Thyroid gland (tissue), 4 donors: ENCODE results near the gene SLCO4A1.

Experiments used
- POLR2A ChIP-seq, 2 donors: fragments of 450-650 bp; IDR thresholded peaks; one replicate each; pipeline ENCODE4 v1.6.1; 2017; ENCODE audit warnings: antibody characterized with exemption in 2 of 2, mild to moderate bottlenecking in 2 of 2, moderate library complexity in 1 of 2
- TF ChIP-seq, protein P1 (sequence below), 6 experiments: fragments of 200-600 bp in 3 of 6; fragments of 450-650 bp in 3 of 6; sonication (generic) in 3 of 6; IDR thresholded peaks; one replicate each; pipeline ENCODE4 v1.5.1; 2016 to 2019; ENCODE audit warnings: antibody characterized with exemption in 6 of 6, mild to moderate bottlenecking in 2 of 6, inconsistent platforms in 1 of 6, moderate library complexity in 1 of 6

DNA sequence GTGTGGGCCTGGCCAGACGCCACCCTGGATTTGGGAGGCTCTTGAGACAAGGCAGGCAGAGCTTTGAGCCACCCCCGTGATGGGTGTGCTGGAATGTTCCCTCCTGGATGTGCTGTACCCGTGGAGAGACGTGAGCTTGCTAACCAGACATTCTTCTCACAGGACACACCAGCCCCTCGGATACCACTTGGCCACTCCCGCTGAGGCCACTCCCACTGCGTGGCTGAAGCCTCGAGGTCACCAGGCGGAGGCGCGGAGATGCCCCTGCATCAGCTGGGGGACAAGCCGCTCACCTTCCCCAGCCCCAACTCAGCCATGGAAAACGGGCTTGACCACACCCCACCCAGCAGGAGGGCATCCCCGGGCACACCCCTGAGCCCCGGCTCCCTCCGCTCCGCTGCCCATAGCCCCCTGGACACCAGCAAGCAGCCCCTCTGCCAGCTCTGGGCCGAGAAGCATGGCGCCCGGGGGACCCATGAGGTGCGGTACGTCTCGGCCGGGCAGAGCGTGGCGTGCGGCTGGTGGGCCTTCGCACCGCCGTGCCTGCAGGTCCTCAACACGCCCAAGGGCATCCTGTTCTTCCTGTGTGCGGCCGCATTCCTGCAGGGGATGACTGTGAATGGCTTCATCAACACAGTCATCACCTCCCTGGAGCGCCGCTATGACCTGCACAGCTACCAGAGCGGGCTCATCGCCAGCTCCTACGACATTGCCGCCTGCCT, 14.1 kb downstream of the SLCO4A1 start:
- TF ChIP-seq, protein P1, sequence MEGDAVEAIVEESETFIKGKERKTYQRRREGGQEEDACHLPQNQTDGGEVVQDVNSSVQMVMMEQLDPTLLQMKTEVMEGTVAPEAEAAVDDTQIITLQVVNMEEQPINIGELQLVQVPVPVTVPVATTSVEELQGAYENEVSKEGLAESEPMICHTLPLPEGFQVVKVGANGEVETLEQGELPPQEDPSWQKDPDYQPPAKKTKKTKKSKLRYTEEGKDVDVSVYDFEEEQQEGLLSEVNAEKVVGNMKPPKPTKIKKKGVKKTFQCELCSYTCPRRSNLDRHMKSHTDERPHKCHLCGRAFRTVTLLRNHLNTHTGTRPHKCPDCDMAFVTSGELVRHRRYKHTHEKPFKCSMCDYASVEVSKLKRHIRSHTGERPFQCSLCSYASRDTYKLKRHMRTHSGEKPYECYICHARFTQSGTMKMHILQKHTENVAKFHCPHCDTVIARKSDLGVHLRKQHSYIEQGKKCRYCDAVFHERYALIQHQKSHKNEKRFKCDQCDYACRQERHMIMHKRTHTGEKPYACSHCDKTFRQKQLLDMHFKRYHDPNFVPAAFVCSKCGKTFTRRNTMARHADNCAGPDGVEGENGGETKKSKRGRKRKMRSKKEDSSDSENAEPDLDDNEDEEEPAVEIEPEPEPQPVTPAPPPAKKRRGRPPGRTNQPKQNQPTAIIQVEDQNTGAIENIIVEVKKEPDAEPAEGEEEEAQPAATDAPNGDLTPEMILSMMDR (IDR thresholded peaks at IDR 0.05), result no peak
- TF ChIP-seq POLR2A (IDR thresholded peaks at IDR 0.05), result no peak
